OCI-LY3 (cell line): ENCODE results near the gene SPPL2B.

Source experiments
- H2AFZ ChIP-seq: fragments of 200-600, 300-600 bp; shearing (Covaris generic); 2 replicates; pipeline ENCODE4 v1.6.0; 2014; ENCODE audit warnings: antibody characterized with exemption, low read depth, low read length
- H3K27ac ChIP-seq: fragments of 200-600, 300-600 bp; sonication (generic); 2 replicates; pipeline ENCODE4 v1.5.1; 2014; ENCODE audit warnings: mild to moderate bottlenecking, low read length, moderate library complexity, mixed read lengths
- H3K27me3 ChIP-seq: fragments of 200-600, 300-600 bp; sonication (generic); 2 replicates; pipeline ENCODE4 v1.6.1; 2014; ENCODE audit warnings: low read depth, low read length, mixed read lengths
- H3K36me3 ChIP-seq: fragments of 200-600, 300-600 bp; sonication (generic); replicated peaks from 2 replicates; pipeline ENCODE3; 2014; ENCODE audit warnings: low read depth, low read length, mixed read lengths
- H3K4me1 ChIP-seq: fragments of 300-600, 200-600 bp; sonication (generic); 2 replicates; pipeline ENCODE4 v1.6.1; 2014; ENCODE audit warnings: low read length, mixed read lengths
- H3K4me2 ChIP-seq: fragments of 200-600, 300-600 bp; sonication (generic); 2 replicates; pipeline ENCODE4 v1.6.1; 2014; ENCODE audit warnings: low read length, mixed read lengths
- H3K4me3 ChIP-seq: fragments of 300-600, 200-600 bp; sonication (generic); 2 replicates; pipeline ENCODE4 v1.5.1; 2014; ENCODE audit warnings: antibody characterized with exemption, mild to moderate bottlenecking, low read length, moderate library complexity
- H3K79me2 ChIP-seq: fragments of 300-600, 200-600 bp; shearing (Covaris generic); 2 replicates; pipeline ENCODE4 v1.6.1; 2014; ENCODE audit warnings: mild to moderate bottlenecking, low read length, mixed read lengths
- H3K9ac ChIP-seq: fragments of 300-600, 200-600 bp; shearing (Covaris generic); 2 replicates; pipeline ENCODE4 v1.6.0; 2014; ENCODE audit warnings: mild to moderate bottlenecking, low read length, moderate library complexity
- H3K9me3 ChIP-seq: fragments of 200-600, 300-600 bp; shearing (Covaris generic); 2 replicates; pipeline ENCODE4 v1.6.1; 2014; ENCODE audit warnings: low read length, mixed read lengths; ENCODE audit not compliant: insufficient read depth
- H4K20me1 ChIP-seq: fragments of 200-600, 300-600 bp; sonication (generic); 2 replicates; pipeline ENCODE4 v1.6.1; 2016; ENCODE audit warnings: low read length, mixed read lengths; ENCODE audit not compliant: insufficient read depth
- CTCF ChIP-seq: fragments of 200-600, 300-600 bp; sonication (generic); IDR thresholded peaks from 2 replicates; pipeline ENCODE4 v1.5.1; 2014; ENCODE audit warnings: antibody characterized with exemption, low read length, low read depth
- EZH2phosphoT487 ChIP-seq: fragments of 200-600 bp; shearing (Covaris generic); IDR thresholded peaks from 2 replicates; pipeline ENCODE4 v1.6.1; 2018; ENCODE audit warnings: antibody characterized with exemption, mixed run types, low read depth

Gene SPPL2B

GRCh38 chr19:2290441-2291184 lies 37.9 kb upstream of the SPPL2B start:
- Histone ChIP-seq H3K9me3 (no peaks in the 10 kb centered on the region), H3K4me3 (0 out of 2 replicates have a peak overlapping the region, but pooled peaks have one; percentile 77), H3K79me2 (no peaks in the 10 kb centered on the region), H3K27ac (no peak overlapping the region), H3K27me3 (peaks cover 26% of the 10 kb centered on the region), H2AFZ (no peak overlapping the region), H3K36me3 (no peaks in the 10 kb centered on the region), H3K4me1 (peaks cover 22% of the 10 kb centered on the region), H4K20me1 (no peaks in the 10 kb centered on the region), H3K9ac (no peak overlapping the region), H3K4me2 (peak overlapping the region; percentile 97; the same call in 1 of the 2 replicates)
- no peak for TF ChIP-seq CTCF

- Histone ChIP-seq H3K79me2 (no peaks in the 10 kb centered on the region), H3K27me3 (peaks cover 26% of the 10 kb centered on the region), H2AFZ (no peak overlapping the region), H3K4me3 (no peak overlapping the region), H3K4me2 (no peak overlapping the region), H3K36me3 (no peaks in the 10 kb centered on the region), H3K27ac (no peak overlapping the region), H3K9ac (no peak overlapping the region), H3K9me3 (no peaks in the 10 kb centered on the region), H4K20me1 (no peaks in the 10 kb centered on the region), H3K4me1 (peaks cover 18% of the 10 kb centered on the region)
- TF ChIP-seq CTCF = no peak
- TF ChIP-seq EZH2phosphoT487 = no peak
Observed at GRCh38 chr19:2291185-2291751, 37.2 kb upstream of the SPPL2B start.

GRCh38 chr19:2294687-2295335 lies 33.7 kb upstream of the SPPL2B start:
- Histone ChIP-seq H3K27ac (no peak overlapping the region), H3K4me1 (peaks cover 6% of the 10 kb centered on the region), H2AFZ (no peak overlapping the region), H3K4me3 (no peak overlapping the region), H3K4me2 (no peak overlapping the region), H3K36me3 (no peaks in the 10 kb centered on the region), H3K79me2 (no peaks in the 10 kb centered on the region), H4K20me1 (no peaks in the 10 kb centered on the region), H3K27me3 (no peaks in the 10 kb centered on the region; the same call in 1 of the 2 replicates), H3K9me3 (no peaks in the 10 kb centered on the region), H3K9ac (no peak overlapping the region)
- TF ChIP-seq EZH2phosphoT487 = no peak
- no peak for TF ChIP-seq CTCF

- H3K9me3 ChIP-seq = no peaks in the 10 kb centered on the region
- H3K4me2 ChIP-seq = no peak overlapping the region
- no peak overlapping the region for H3K9ac ChIP-seq
- no peak overlapping the region for H3K4me3 ChIP-seq
- H2AFZ ChIP-seq = no peak overlapping the region
- H4K20me1 ChIP-seq = no peaks in the 10 kb centered on the region
- no peaks in the 10 kb centered on the region; the same call in 1 of the 2 replicates for H3K27me3 ChIP-seq
- H3K4me1 ChIP-seq = no peaks in the 10 kb centered on the region
- H3K27ac ChIP-seq = no peak overlapping the region
- TF ChIP-seq CTCF (no peak), EZH2phosphoT487 (no peak)
- no peaks in the 10 kb centered on the region for H3K79me2 ChIP-seq
- no peaks in the 10 kb centered on the region for H3K36me3 ChIP-seq
Observed at GRCh38 chr19:2296141-2296540, 32.3 kb upstream of the SPPL2B start.
